GM20431 (cell line): Measurements from ENCODE around the gene ASAH2.

Experiments
- in situ Hi-C: fragments of 300-500 bp; cut with MseI, MboI; formaldehyde crosslinking; loops from one replicate; pipeline ENCODE4 v1.15.0; 2020; ENCODE audit warnings: low sequenced_read_pairs; ENCODE audit not compliant: unreplicated experiment

The ASAH2 gene

GRCh38 chr10:50216418-50216817, 34.9 kb downstream of the ASAH2 start:
- in situ Hi-C loops, result loop anchor here (25.0 kb wide), 1 partner anchor 629 kb away; no protein-coding TSS in a partner anchor

DNA sequence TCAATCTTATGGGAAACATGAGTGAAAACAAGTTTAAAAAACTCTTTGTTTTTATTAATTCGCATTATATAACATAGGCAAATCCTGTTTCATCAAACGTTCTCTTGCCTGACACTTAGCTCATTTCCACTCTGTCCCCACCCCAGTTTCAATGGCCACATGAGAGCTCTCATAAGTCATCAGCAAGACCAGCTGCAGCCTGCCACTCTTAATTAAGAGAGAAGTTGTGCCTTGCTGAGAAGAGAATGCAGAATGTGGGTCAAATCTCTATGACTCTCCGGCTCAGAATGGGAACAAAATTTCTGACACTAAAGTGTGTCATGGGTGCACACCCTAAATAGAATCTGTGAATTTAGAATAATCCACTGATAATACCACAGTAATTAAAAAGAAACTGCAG, 39.6 kb downstream of the ASAH2 start:
- in situ Hi-C loops, result loop anchor here (25.0 kb wide), 1 partner anchor 624 kb away; no protein-coding TSS in a partner anchor

DNA sequence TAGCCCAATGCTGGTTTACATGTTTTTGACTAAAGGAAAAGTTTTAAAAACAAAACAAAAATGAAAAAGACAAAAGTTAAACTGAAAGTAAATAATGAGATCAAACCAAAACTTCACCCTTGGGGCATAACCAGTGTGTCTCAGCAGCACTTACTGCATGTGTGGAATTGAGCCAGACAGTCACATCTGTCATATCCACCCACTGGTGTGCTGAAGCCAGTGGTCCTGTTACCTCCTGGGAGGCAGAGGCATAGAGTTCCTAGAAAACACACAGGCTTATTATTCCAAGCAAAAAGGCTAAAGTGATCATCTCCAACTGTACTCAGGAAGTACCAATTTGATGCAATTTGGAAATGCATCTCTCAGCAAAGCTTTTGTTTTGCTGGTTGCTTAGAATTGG, 40.4 kb downstream of the ASAH2 start:
- in situ Hi-C loops, result loop anchor here (25.0 kb wide), 1 partner anchor 624 kb away; no protein-coding TSS in a partner anchor
